ENCODE measurements around the gene PHF1.

PHF1 gene

GRCh38 chr6:33417903-33418689 lies 7.3 kb downstream of the PHF1 start, which contains the start of gene CUTA:
CUTA (minus strand) TSS chr6:33418107; CDS start chr6:33418000, 107 bp downstream.
- peak; percentile 99 for DNase-seq (ENCODE audit: low read depth, low spot score)

- no peak for DNase-seq (ENCODE audit: low read depth, low spot score)
Observed at GRCh38 chr6:33418690-33419291, 8.0 kb downstream of the PHF1 start.

- no peak for DNase-seq (ENCODE audit: low read depth, low spot score)
Observed at GRCh38 chr6:33419580-33420490, 9.0 kb downstream of the PHF1 start, which contains the start of gene SYNGAP1. SYNGAP1 (plus strand) TSS chr6:33420065; CDS start chr6:33420265, 200 bp downstream.

- DNase-seq (ENCODE audit: low read depth, low spot score) = no peak
Observed at GRCh38 chr6:33420491-33421343, 9.9 kb downstream of the PHF1 start.

GRCh38 chr6:33421344-33421643 lies 10.5 kb downstream of the PHF1 start:
- no peak for DNase-seq (ENCODE audit: low read depth, low spot score)

GRCh38 chr6:33423777-33424176 lies 13.0 kb downstream of the PHF1 start:
- no peak for DNase-seq (ENCODE audit: low read depth, low spot score)

GRCh38 chr6:33424855-33425667 lies 14.2 kb downstream of the PHF1 start:
- no peak for DNase-seq (ENCODE audit: low read depth, low spot score)

GRCh38 chr6:33425668-33426577 lies 15.1 kb downstream of the PHF1 start:
- DNase-seq (ENCODE audit: low read depth, low spot score) = no peak

- DNase-seq (ENCODE audit: low read depth, low spot score) = no peak
Observed at GRCh38 chr6:33426590-33427511, 16.0 kb downstream of the PHF1 start.

GRCh38 chr6:33427585-33428223 lies 16.9 kb downstream of the PHF1 start:
- no peak for DNase-seq (ENCODE audit: low read depth, low spot score)

GRCh38 chr6:33428224-33428965 lies 17.6 kb downstream of the PHF1 start:
- DNase-seq (ENCODE audit: low read depth, low spot score) = no peak

- no peak for DNase-seq (ENCODE audit: low read depth, low spot score)
Observed at GRCh38 chr6:33428966-33429749, 18.3 kb downstream of the PHF1 start.

GRCh38 chr6:33429750-33430052 lies 18.9 kb downstream of the PHF1 start:
- no peak for DNase-seq (ENCODE audit: low read depth, low spot score)

- no peak for DNase-seq (ENCODE audit: low read depth, low spot score)
Observed at GRCh38 chr6:33430334-33430733, 19.5 kb downstream of the PHF1 start.

- DNase-seq (ENCODE audit: low read depth, low spot score) = no peak
Observed at GRCh38 chr6:33430991-33431879, 20.4 kb downstream of the PHF1 start.
